ENCODE measurements around the gene GRAMD4.
"Not testable (repeated sequence)": the region's sequence is repeated elsewhere in the genome, so short reads cannot be mapped to it uniquely, and the experiment has no call there.

GRAMD4 gene

GRCh38 chr22:46619240-46619829 lies 851 bp upstream of the GRAMD4 start:
- no peak for DNase-seq (ENCODE audit: low spot score)

- DNase-seq (ENCODE audit: low spot score), result no peak
Measured at GRCh38 chr22:46620588-46621242, 529 bp downstream of the GRAMD4 start.

GRCh38 chr22:46621243-46621930 lies 1.2 kb downstream of the GRAMD4 start:
- not testable (repeated sequence) for DNase-seq (ENCODE audit: low spot score)

- no peak for DNase-seq (ENCODE audit: low spot score)
Measured at GRCh38 chr22:46622081-46622521, 1.9 kb downstream of the GRAMD4 start.

- DNase-seq (ENCODE audit: low spot score), result no peak
Measured at GRCh38 chr22:46625113-46625842, 5.1 kb downstream of the GRAMD4 start.

- no peak for DNase-seq (ENCODE audit: low spot score)
Measured at GRCh38 chr22:46625843-46626349, 5.7 kb downstream of the GRAMD4 start.

- DNase-seq (ENCODE audit: low spot score), result no peak
Measured at GRCh38 chr22:46626356-46626755, 6.2 kb downstream of the GRAMD4 start.

- DNase-seq (ENCODE audit: low spot score), result no peak
Measured at GRCh38 chr22:46626911-46627805, 7.0 kb downstream of the GRAMD4 start.

- DNase-seq (ENCODE audit: low spot score), result no peak
Measured at GRCh38 chr22:46627806-46628482, 7.8 kb downstream of the GRAMD4 start.

GRCh38 chr22:46628756-46629155 lies 8.6 kb downstream of the GRAMD4 start:
- DNase-seq (ENCODE audit: low spot score), result no peak

- DNase-seq (ENCODE audit: low spot score), result no peak
Measured at GRCh38 chr22:46629291-46629690, 9.1 kb downstream of the GRAMD4 start.

- DNase-seq (ENCODE audit: low spot score), result no peak
Measured at GRCh38 chr22:46631113-46631512, 10.9 kb downstream of the GRAMD4 start.

- no peak for DNase-seq (ENCODE audit: low spot score)
Measured at GRCh38 chr22:46632646-46633249, 12.6 kb downstream of the GRAMD4 start.

- DNase-seq (ENCODE audit: low spot score), result no peak
Measured at GRCh38 chr22:46633334-46633890, 13.2 kb downstream of the GRAMD4 start.

- DNase-seq (ENCODE audit: low spot score), result no peak
Measured at GRCh38 chr22:46634011-46634699, 14.0 kb downstream of the GRAMD4 start.

- DNase-seq (ENCODE audit: low spot score), result not testable (repeated sequence)
Measured at GRCh38 chr22:46634973-46635685, 14.9 kb downstream of the GRAMD4 start.

GRCh38 chr22:46635756-46636155 lies 15.6 kb downstream of the GRAMD4 start:
- DNase-seq (ENCODE audit: low spot score), result peak; percentile 81

- DNase-seq (ENCODE audit: low spot score), result no peak
Measured at GRCh38 chr22:46636221-46637002, 16.2 kb downstream of the GRAMD4 start.

Data from HuH-7 (cell line).